ENCODE measurements around the gene RHBDF1.

RHBDF1 gene, protein sequence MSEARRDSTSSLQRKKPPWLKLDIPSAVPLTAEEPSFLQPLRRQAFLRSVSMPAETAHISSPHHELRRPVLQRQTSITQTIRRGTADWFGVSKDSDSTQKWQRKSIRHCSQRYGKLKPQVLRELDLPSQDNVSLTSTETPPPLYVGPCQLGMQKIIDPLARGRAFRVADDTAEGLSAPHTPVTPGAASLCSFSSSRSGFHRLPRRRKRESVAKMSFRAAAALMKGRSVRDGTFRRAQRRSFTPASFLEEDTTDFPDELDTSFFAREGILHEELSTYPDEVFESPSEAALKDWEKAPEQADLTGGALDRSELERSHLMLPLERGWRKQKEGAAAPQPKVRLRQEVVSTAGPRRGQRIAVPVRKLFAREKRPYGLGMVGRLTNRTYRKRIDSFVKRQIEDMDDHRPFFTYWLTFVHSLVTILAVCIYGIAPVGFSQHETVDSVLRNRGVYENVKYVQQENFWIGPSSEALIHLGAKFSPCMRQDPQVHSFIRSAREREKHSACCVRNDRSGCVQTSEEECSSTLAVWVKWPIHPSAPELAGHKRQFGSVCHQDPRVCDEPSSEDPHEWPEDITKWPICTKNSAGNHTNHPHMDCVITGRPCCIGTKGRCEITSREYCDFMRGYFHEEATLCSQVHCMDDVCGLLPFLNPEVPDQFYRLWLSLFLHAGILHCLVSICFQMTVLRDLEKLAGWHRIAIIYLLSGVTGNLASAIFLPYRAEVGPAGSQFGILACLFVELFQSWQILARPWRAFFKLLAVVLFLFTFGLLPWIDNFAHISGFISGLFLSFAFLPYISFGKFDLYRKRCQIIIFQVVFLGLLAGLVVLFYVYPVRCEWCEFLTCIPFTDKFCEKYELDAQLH

DNA sequence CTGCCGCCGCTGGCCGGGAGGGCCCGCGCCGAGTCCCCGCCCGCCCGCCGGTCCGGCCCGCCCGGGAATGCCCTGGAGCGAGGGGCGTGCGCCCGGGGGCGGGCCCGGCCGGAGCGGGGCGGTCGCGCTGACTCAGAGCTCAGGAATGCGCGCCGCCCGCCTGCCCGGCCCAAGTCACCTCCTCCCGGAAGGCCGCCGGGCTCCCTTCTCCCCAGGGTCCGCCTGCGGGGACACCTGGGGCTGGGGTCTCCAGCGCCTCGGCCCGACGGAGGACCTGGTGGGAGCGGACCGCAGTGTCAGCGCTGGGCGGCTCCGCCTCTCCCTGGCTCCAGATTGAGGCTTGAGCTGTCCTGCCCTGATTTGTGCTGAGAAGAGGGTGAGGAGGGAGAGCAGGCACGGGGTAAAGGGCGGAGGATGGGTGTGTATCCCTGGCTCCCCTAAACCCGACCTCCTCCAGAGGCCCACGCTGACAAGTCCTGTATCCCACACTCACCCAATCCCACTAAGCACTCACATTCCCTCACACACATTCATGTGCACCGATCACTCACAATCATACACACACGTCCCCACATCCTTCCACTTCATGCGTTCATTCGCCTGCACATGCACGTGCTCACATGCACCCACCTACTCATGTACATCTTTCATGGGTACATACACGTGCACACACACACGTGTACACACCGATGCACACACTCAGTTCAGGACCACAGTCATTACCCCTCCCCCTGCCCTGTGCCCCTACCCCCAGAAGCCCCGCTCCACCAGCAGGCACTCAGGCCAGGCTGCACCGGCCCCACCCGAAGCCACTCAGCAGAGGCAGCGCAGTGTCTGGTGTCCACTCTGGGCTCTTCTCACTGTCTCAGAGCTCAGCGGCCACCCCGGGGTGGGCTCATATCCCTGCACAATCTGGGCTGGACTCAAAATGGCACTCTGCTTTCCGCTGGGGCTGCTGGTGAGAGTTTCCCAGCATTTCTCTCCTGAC, at the start of gene RHBDF1:
RHBDF1 (minus strand) TSS at position 71 of the 988 bp plus-strand sequence. CDS start 7,616 bp downstream, outside the sequence.
- H3K4me3 ChIP-seq (ENCODE audit: low read length): no peak within 1 kb of the TSS
- no peaks in the 10 kb centered on the region for H3F3A ChIP-seq (ENCODE audit: control insufficient read depth, insufficient read depth)
- no peaks in the 10 kb centered on the region for H3K79me2 ChIP-seq (ENCODE audit: control insufficient read depth, low read length)
- H3K27ac ChIP-seq (ENCODE audit: low read depth, low read length): no peak within 1 kb of the TSS
- no peaks in the 10 kb centered on the region for H4K20me1 ChIP-seq (ENCODE audit: control insufficient read depth, insufficient read depth, low read depth, low read length)
- no peaks in the 10 kb centered on the region for H3K36me3 ChIP-seq (ENCODE audit: control insufficient read depth, low read length)
- H3K9me2 ChIP-seq (replicated peaks; ENCODE audit: control insufficient read depth, low read length): no peaks in the 10 kb centered on the region
- peaks cover 17% of the 10 kb centered on the region for H3K4me1 ChIP-seq (ENCODE audit: control insufficient read depth, low read length)
- peaks cover 51% of the 10 kb centered on the region for H3K27me3 ChIP-seq (ENCODE audit: control insufficient read depth, low read length)
- TF ChIP-seq EZH2phosphoT487 (IDR thresholded peaks at IDR 0.05; ENCODE audit: borderline replicate concordance, low read length): peak; percentile 35; the same call in 1 of the 2 replicates
- TF ChIP-seq, protein P1, sequence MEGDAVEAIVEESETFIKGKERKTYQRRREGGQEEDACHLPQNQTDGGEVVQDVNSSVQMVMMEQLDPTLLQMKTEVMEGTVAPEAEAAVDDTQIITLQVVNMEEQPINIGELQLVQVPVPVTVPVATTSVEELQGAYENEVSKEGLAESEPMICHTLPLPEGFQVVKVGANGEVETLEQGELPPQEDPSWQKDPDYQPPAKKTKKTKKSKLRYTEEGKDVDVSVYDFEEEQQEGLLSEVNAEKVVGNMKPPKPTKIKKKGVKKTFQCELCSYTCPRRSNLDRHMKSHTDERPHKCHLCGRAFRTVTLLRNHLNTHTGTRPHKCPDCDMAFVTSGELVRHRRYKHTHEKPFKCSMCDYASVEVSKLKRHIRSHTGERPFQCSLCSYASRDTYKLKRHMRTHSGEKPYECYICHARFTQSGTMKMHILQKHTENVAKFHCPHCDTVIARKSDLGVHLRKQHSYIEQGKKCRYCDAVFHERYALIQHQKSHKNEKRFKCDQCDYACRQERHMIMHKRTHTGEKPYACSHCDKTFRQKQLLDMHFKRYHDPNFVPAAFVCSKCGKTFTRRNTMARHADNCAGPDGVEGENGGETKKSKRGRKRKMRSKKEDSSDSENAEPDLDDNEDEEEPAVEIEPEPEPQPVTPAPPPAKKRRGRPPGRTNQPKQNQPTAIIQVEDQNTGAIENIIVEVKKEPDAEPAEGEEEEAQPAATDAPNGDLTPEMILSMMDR (IDR thresholded peaks at IDR 0.05; ENCODE audit: low read depth, low read length, poor library complexity, severe bottlenecking): no peak
- H3K4me2 ChIP-seq (ENCODE audit: low read length): no peak within 1 kb of the TSS
- H3K9me3 ChIP-seq (ENCODE audit: control insufficient read depth, insufficient read depth, low read length): no peaks in the 10 kb centered on the region

DNA sequence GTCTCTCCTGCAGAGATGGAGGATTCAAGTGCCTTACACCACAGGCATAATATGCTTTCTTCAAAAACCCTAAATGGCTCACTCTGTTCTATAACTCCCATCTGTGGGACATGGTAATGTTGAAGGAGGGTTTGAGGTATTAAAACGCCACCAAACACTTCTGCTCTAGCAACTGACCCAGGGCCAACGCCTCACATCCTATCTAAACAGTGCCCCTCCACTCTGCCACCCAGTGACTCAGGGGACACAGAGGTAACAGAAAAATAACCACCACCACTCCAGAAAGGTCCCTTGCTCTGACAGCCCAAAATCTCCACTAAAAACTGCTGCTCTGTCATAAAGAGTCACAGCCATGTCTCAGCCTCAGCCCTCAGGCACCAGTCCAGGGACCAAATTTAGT, 48.3 kb upstream of the RHBDF1 start:
- TF ChIP-seq EZH2phosphoT487 (IDR thresholded peaks at IDR 0.05; ENCODE audit: borderline replicate concordance, low read length): no peak
- TF ChIP-seq, protein P1 (IDR thresholded peaks at IDR 0.05; ENCODE audit: low read depth, low read length, poor library complexity, severe bottlenecking): no peak
- peaks cover 7% of the 10 kb centered on the region for H3F3A ChIP-seq (ENCODE audit: control insufficient read depth, insufficient read depth)
- H4K20me1 ChIP-seq (ENCODE audit: control insufficient read depth, insufficient read depth, low read depth, low read length): peaks cover 4% of the 10 kb centered on the region; the same call in 1 of the 2 replicates
- no peak overlapping the region for H3K4me2 ChIP-seq (ENCODE audit: low read length)
- H3K4me1 ChIP-seq (ENCODE audit: control insufficient read depth, low read length): peaks cover 5% of the 10 kb centered on the region
- peaks cover 32% of the 10 kb centered on the region for H3K36me3 ChIP-seq (ENCODE audit: control insufficient read depth, low read length)
- H3K27ac ChIP-seq (ENCODE audit: low read depth, low read length): no peak overlapping the region
- no peaks in the 10 kb centered on the region for H3K9me2 ChIP-seq (replicated peaks; ENCODE audit: control insufficient read depth, low read length)
- H3K27me3 ChIP-seq (ENCODE audit: control insufficient read depth, low read length): no peaks in the 10 kb centered on the region
- no peaks in the 10 kb centered on the region for H3K9me3 ChIP-seq (ENCODE audit: control insufficient read depth, insufficient read depth, low read length)
- no peak overlapping the region for H3K4me3 ChIP-seq (ENCODE audit: low read length)
- H3K79me2 ChIP-seq (ENCODE audit: control insufficient read depth, low read length): peaks cover 3% of the 10 kb centered on the region; the same call in 1 of the 2 replicates

DNA sequence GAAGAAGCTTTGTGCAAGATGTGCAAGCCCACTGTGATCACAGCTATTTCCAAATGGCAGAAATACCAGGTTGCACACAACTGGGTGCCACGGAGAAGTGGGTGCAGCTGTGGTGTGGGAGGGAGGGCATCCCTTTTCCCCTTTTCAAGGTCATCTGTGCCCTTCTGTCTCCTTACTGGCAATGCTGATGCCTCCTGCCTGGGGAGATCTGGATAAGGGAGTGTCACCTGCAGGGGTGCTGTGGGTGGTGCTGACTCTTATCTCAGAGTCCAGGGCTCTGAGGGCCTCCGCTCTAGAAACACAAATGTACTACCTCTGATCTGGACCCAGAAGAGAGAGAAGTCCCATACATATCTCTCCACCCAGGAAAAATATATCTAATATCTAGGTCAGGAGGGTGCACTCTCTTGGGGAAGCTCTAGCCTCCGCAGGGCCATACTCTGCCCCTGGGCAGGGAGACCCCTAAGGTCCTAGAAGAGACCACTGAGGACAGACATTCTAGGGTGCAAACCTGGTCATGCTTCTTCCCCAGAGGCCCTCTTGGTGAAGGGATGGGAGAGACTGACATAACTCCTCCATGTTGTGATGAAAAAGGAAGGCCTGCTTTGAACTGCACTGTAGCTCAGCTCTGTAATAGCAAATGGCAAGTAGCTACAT, 47.5 kb upstream of the RHBDF1 start:
- H3K36me3 ChIP-seq (ENCODE audit: control insufficient read depth, low read length): peaks cover 33% of the 10 kb centered on the region
- H3K4me1 ChIP-seq (ENCODE audit: control insufficient read depth, low read length): peaks cover 5% of the 10 kb centered on the region
- no peak overlapping the region for H3K4me2 ChIP-seq (ENCODE audit: low read length)
- H3K27ac ChIP-seq (ENCODE audit: low read depth, low read length): no peak overlapping the region
- H3K79me2 ChIP-seq (ENCODE audit: control insufficient read depth, low read length): peaks cover 3% of the 10 kb centered on the region; the same call in 1 of the 2 replicates
- no peaks in the 10 kb centered on the region for H3K27me3 ChIP-seq (ENCODE audit: control insufficient read depth, low read length)
- peaks cover 4% of the 10 kb centered on the region; the same call in 1 of the 2 replicates for H4K20me1 ChIP-seq (ENCODE audit: control insufficient read depth, insufficient read depth, low read depth, low read length)
- TF ChIP-seq EZH2phosphoT487 (IDR thresholded peaks at IDR 0.05; ENCODE audit: borderline replicate concordance, low read length): no peak
- H3K4me3 ChIP-seq (ENCODE audit: low read length): no peak overlapping the region
- peaks cover 7% of the 10 kb centered on the region for H3F3A ChIP-seq (ENCODE audit: control insufficient read depth, insufficient read depth)
- H3K9me2 ChIP-seq (replicated peaks; ENCODE audit: control insufficient read depth, low read length): no peaks in the 10 kb centered on the region
- no peaks in the 10 kb centered on the region for H3K9me3 ChIP-seq (ENCODE audit: control insufficient read depth, insufficient read depth, low read length)
